AG08396 (cell line): Measurements from ENCODE around the gene PPP2R5D.

Source experiments
- DNase-seq: peaks from one replicate; pipeline ENCODE4 v3.0.0; 2012; ENCODE audit warnings: low spot score, mixed read lengths

PPP2R5D gene

GRCh38 chr6:42963855-42964605 lies 20.3 kb upstream of the PPP2R5D start:
- peak; percentile 62 for DNase-seq

- no peak for DNase-seq
These were observed 17.8 kb upstream of the PPP2R5D start for GRCh38 chr6:42966571-42966970.

DNA sequence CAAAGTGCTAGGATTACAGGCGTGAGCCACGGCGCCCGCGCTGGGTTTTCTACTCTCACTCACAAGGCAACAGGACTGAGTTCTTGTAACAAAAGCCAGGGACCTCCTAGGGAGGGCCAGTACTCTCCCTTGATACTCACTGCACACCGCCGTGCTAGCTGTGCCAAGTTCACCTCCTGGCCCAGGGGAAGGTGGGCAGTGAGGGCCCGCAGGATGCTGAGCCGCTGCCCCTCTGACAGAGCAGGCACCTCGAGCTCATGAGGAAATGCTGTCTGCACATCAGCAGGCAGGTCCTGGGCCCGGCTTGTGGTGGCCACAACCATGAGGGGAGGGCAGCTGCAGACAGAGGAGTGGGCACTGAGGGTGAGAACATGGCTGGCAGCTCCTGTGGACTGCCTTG lies 17.1 kb upstream of the PPP2R5D start:
- no peak for DNase-seq

GRCh38 chr6:42968126-42968701 lies 16.2 kb upstream of the PPP2R5D start:
- no peak for DNase-seq

GRCh38 chr6:42968783-42969182 lies 15.6 kb upstream of the PPP2R5D start:
- no peak for DNase-seq

GRCh38 chr6:42969431-42969830 lies 14.9 kb upstream of the PPP2R5D start:
- no peak for DNase-seq

- DNase-seq, result no peak
These were observed 14.4 kb upstream of the PPP2R5D start for GRCh38 chr6:42969934-42970333.

DNA sequence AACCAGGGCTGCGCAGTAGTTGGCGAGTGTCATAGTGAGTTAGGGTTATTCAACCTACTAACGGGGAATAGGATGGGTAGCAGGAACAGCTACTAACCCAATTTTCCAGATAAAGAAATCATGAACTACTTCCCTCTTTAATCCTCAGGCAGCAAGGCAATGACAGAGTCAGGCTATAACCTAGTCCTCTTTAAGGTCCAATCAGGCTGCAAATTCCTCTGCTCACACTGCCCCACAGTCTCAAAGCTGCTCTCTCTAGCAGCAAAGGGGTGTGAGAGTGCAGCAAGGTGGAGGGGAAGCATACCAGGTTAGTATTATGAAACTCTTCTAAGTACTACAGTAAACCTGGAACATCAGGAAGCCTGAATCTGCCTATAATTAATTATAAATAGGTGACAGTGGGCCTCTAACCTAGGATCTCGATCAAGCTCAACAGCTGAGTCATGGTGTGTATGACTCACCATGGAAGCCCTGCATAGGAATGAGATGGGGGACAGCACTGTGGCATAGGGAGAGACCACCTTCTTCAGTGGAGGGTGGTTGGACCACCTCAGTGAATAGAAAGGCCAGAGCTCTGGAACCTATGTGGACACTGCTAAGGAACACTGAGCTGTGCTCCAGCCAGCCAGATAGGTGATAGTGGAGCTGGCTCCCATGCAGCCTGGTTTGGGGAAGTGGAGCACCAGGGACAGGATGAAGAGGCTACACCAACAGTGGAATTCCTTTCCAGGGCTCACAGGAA lies 13.3 kb upstream of the PPP2R5D start:
- DNase-seq, result peak; percentile 37

DNA sequence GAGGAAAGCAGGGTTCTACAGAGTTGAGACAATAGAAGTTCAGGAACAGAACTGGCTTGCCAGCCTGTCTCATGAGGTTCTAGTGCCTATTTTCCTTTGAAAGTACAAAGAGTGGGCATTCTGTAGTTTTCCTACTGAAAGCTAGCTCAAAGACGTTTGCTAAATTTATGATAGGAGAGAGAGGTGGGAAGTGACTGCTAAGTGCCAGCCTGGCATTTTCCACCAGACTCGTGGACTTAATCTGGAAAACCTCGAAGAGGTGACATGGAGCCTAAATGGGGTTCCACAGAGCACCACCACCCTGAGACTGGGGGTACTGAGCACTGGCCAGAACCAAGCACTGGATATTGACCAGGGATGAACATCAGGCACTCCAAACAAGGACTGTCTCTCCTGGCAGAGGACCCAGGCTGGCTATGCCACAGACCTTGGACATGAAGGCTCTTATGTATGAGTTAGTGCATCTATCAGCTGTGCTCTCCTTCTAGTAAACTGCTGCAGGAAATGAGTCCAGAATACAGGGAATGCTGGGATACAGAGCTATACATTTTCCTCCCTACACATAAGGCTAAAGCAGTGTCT lies 12.5 kb upstream of the PPP2R5D start:
- no peak for DNase-seq

GRCh38 chr6:42973926-42974325 lies 10.4 kb upstream of the PPP2R5D start:
- no peak for DNase-seq

GRCh38 chr6:42974919-42975505 lies 9.4 kb upstream of the PPP2R5D start:
- no peak for DNase-seq

DNA sequence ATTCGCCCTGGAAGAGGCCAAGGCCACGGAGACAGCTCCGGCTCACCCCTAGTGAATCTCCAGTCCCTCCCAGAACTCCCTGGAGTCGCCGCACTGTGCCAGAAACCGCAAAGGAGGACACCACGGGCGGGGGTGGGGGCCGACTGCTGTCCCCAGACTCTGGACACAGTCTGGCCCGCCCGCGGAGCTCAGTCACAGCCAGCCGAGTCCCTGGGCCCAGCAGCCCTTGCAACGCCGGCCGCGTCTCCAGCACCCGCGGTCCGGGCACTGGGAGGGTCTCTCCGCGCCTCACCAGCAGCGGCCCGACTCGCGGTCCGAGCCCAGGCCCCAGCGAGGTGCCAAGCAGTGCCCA lies 5.9 kb upstream of the PPP2R5D start:
- DNase-seq, result peak; percentile 58

DNA sequence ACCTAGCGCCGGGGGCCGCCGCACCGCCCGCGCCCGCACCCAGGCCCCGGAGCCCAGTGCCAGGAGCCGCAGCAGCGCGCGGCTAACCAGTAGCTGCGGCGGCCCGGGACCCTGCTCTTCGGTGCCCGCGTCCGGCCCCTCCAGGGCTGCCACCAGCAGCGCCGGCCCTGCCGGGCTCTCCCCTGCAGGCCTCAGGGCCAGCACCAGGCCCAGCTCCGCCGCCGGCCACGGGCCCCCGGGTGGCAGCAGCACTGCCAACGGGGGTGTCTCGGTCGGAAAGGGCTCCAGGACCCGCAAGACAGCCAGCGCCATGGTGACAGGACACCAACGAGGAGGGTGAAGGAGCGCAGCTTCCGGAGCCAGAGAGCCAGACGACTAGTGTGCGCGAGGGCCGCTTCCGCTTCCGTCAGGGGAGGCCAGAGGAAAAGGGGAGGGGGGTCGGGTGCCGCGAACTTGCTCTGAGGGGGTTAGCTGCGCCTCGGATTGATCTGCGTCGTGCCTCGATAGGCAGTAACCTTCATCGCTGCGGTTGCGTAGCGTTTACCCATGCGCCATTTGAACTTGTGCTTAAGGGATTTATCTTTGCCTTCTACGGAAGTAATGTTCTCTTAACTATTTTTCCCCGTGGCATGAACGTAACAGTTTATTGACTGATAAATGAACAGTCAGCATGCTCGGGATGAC lies 5.4 kb upstream of the PPP2R5D start, which contains the start of gene PEX6:
Gene PEX6, minus strand, starts transcription at position 343 of the 684 bp plus-strand sequence. Its CDS starts 31 bp downstream, at position 312.
- DNase-seq, result peak; percentile 90

GRCh38 chr6:42979523-42980177 lies 4.7 kb upstream of the PPP2R5D start:
- peak; percentile 57 for DNase-seq

GRCh38 chr6:42981836-42982235 lies 2.5 kb upstream of the PPP2R5D start:
- no peak for DNase-seq

DNA sequence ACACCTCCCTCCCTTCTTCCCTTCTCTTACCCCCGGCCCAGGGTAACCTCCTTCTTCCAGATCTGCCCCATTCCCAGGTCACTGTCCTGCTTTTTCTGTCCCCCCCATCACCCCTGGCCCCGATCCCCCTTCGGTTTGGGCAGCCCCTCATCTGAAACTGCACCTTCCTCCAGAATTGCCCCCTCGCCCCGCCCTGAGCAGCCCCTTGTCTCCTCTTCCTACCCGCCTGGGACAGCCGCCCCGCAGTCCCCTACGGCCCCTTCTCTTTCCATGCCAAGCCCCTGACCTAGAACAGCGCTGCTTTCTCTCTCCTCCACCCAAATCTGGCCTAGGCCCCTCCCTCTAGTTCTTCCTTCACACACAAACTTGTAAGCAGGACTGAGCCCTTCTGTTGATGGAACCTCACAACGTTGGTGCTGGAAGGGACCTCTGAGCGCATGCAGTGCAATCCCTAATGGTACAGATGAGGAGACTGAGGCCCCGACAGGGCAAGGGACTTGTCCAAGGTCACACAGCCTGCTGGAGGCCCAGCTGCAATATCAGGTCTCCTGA lies 630 bp downstream of the PPP2R5D start:
- DNase-seq, result peak; percentile 21

- DNase-seq, result no peak
These were observed 3.4 kb downstream of the PPP2R5D start for GRCh38 chr6:42987533-42988451.

DNA sequence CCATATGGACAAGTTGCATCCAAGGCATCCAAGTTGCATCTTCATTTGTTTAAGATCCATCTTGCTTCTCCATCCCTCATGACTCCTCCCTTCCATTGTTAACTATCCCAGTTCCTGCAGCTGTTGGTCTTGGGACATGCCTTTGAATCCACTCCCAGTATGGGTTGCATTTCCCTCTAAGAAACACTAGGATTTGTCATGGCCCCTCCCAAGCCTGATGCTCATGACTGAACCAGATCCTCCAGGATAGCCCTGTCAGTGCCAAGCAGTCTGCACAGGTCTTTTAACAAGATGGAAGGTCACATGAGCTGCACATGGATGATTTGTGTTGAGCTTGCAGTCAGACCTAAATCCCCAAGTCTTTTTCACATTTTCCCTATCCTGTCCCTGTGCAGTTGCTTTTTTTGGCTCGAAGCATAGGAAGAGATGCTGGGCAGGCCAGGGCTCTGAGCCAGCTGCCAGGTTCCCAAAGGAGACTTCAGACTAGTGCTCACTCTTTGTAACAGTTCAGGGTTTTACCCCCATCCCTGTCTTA lies 4.2 kb downstream of the PPP2R5D start:
- peak; percentile 30 for DNase-seq

- no peak for DNase-seq
These were observed 5.6 kb downstream of the PPP2R5D start for GRCh38 chr6:42989923-42990322.

GRCh38 chr6:42993445-42993844 lies 9.1 kb downstream of the PPP2R5D start:
- DNase-seq, result no peak
